Kidney glomerular epithelial cell (primary cell): ENCODE measurements around the gene STON1.
"Not testable (repeated sequence)": the region's sequence is repeated elsewhere in the genome, so short reads cannot be mapped to it uniquely, and the experiment has no call there.

ENCODE experiments used
- DNase-seq: peaks from one replicate; lab custom pipeline; 2025; lab: John Stamatoyannopoulos, UW

STON1 gene

GRCh38 chr2:48569433-48569832 is 39.5 kb downstream of the STON1 start:
- no peak for DNase-seq

GRCh38 chr2:48572816-48573215 is 42.9 kb downstream of the STON1 start:
- no peak for DNase-seq

GRCh38 chr2:48574353-48575287 is 44.7 kb downstream of the STON1 start:
- no peak for DNase-seq

- no peak for DNase-seq
Measured at GRCh38 chr2:48578313-48578712, 48.4 kb downstream of the STON1 start.

GRCh38 chr2:48583961-48584360 is 54.0 kb downstream of the STON1 start:
- DNase-seq = no peak

- no peak for DNase-seq
Measured at GRCh38 chr2:48584551-48584950, 54.6 kb downstream of the STON1 start.

- no peak for DNase-seq
Measured at GRCh38 chr2:48586433-48586832, 56.5 kb downstream of the STON1 start.

- DNase-seq = no peak
Measured at GRCh38 chr2:48587560-48587959, 57.6 kb downstream of the STON1 start.

- no peak for DNase-seq
Measured at GRCh38 chr2:48587961-48588360, 58.0 kb downstream of the STON1 start.

GRCh38 chr2:48588745-48589144 is 58.8 kb downstream of the STON1 start:
- no peak for DNase-seq

- DNase-seq = peak; percentile 31
Measured at GRCh38 chr2:48589170-48589767, 59.3 kb downstream of the STON1 start.

GRCh38 chr2:48590017-48590416 is 60.1 kb downstream of the STON1 start:
- no peak for DNase-seq

GRCh38 chr2:48592067-48592466 is 62.1 kb downstream of the STON1 start:
- DNase-seq = no peak

GRCh38 chr2:48596751-48597150 is 66.8 kb downstream of the STON1 start:
- not testable (repeated sequence) for DNase-seq

GRCh38 chr2:48597492-48597891 is 67.5 kb downstream of the STON1 start:
- DNase-seq = no peak

GRCh38 chr2:48600204-48600813 is 70.4 kb downstream of the STON1 start:
- no peak for DNase-seq

- DNase-seq = no peak
Measured at GRCh38 chr2:48600917-48601316, 71.0 kb downstream of the STON1 start.

GRCh38 chr2:48601349-48601748 is 71.4 kb downstream of the STON1 start:
- DNase-seq = no peak

GRCh38 chr2:48605482-48606175 is 75.7 kb downstream of the STON1 start:
- no peak for DNase-seq

GRCh38 chr2:48607307-48608014 is 77.5 kb downstream of the STON1 start:
- peak; percentile 21 for DNase-seq

GRCh38 chr2:48613211-48613610 is 83.3 kb downstream of the STON1 start:
- DNase-seq = no peak

GRCh38 chr2:48614581-48614980 is 84.6 kb downstream of the STON1 start:
- DNase-seq = not testable (repeated sequence)
